ENCODE measurements around the gene NBEA.
"Not testable (repeated sequence)": the region's sequence is repeated elsewhere in the genome, so short reads cannot be mapped to it uniquely, and the experiment has no call there.

Gene NBEA

GRCh38 chr13:35086667-35087066, 144.6 kb downstream of the NBEA start:
- TF ChIP-seq CTCF (IDR thresholded peaks at IDR 0.05; ENCODE audit: control insufficient read depth, extremely low read depth, insufficient read depth), result no peak
- H3K4me3 ChIP-seq (ENCODE audit: low read depth, low read length), result no peak overlapping the region
- DNase-seq (ENCODE audit: low read depth), result no peak

- TF ChIP-seq CTCF (IDR thresholded peaks at IDR 0.05; ENCODE audit: control insufficient read depth, extremely low read depth, insufficient read depth), result no peak
- no peak for DNase-seq (ENCODE audit: low read depth)
- no peak overlapping the region for H3K4me3 ChIP-seq (ENCODE audit: low read depth, low read length)
Observed at GRCh38 chr13:35092251-35092650, 150.2 kb downstream of the NBEA start.

GRCh38 chr13:35092751-35093150, 150.7 kb downstream of the NBEA start:
- TF ChIP-seq CTCF (IDR thresholded peaks at IDR 0.05; ENCODE audit: control insufficient read depth, extremely low read depth, insufficient read depth), result no peak
- no peak overlapping the region for H3K4me3 ChIP-seq (ENCODE audit: low read depth, low read length)
- no peak for DNase-seq (ENCODE audit: low read depth)

GRCh38 chr13:35093356-35093755, 151.3 kb downstream of the NBEA start:
- TF ChIP-seq CTCF (IDR thresholded peaks at IDR 0.05; ENCODE audit: control insufficient read depth, extremely low read depth, insufficient read depth), result no peak
- no peak overlapping the region for H3K4me3 ChIP-seq (ENCODE audit: low read depth, low read length)

GRCh38 chr13:35106771-35107170, 164.7 kb downstream of the NBEA start:
- DNase-seq (ENCODE audit: low read depth), result peak; percentile 10
- H3K4me3 ChIP-seq (ENCODE audit: low read depth, low read length), result not testable (repeated sequence)

More at GRCh38 chr13:35093356-35093755, 151.3 kb downstream of the NBEA start:
- DNase-seq (ENCODE audit: low read depth), result no peak

GRCh38 chr13:35107535-35107934, 165.5 kb downstream of the NBEA start:
- H3K4me3 ChIP-seq (ENCODE audit: low read depth, low read length), result no peak overlapping the region
- no peak for DNase-seq (ENCODE audit: low read depth)
- TF ChIP-seq CTCF (IDR thresholded peaks at IDR 0.05; ENCODE audit: control insufficient read depth, extremely low read depth, insufficient read depth), result no peak

GRCh38 chr13:35113612-35114011, 171.5 kb downstream of the NBEA start:
- not testable (repeated sequence) for DNase-seq (ENCODE audit: low read depth); H3K4me3 ChIP-seq (ENCODE audit: low read depth, low read length)

GRCh38 chr13:35127466-35127865, 185.4 kb downstream of the NBEA start:
- TF ChIP-seq CTCF (IDR thresholded peaks at IDR 0.05; ENCODE audit: control insufficient read depth, extremely low read depth, insufficient read depth), result no peak
- no peak overlapping the region for H3K4me3 ChIP-seq (ENCODE audit: low read depth, low read length)
- no peak for DNase-seq (ENCODE audit: low read depth)
